ENCODE data around the gene SRGAP3. TPM values are rescaled to one million over a fixed set of nuclear protein-coding genes. Genes with fewer than 3 reads are reported as not detected.
A peak's percentile ranks its signal among the peaks of the same experiment; 100 is the strongest.

SRGAP3 gene
- total RNA-seq, 1 donor from 2014 or later = 21.4 TPM

DNA sequence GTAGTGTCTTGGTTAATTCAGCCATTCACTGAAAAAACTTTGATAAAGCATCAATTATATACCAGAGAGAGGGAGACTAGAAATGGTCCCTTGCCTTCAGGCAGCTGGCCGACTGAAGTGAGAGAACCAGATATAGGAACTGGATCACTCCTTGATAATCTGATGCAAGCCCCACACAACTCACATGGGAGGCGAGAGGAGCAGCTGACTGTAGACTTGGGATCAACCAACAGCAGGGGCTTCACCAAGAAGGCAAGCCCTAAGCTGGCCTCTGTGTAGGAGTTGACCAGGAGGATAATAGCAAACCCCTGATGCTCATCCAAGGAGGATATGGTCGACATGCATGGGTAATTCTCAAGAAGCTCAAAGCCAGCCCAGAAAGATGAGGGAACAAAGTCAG is 133.1 kb downstream of the SRGAP3 start:
- Mint-ChIP-seq H3K27me3 (peaks cover 2% of the 10 kb centered on the region), H3K36me3 (ENCODE audit: insufficient read depth) (peaks cover 6% of the 10 kb centered on the region), H3K4me3 (ENCODE audit: low read depth) (no peak overlapping the region), H3K27ac (no peak overlapping the region), H3K4me1 (ENCODE audit: low read depth) (peaks cover 10% of the 10 kb centered on the region), H3K9me3 (ENCODE audit: low read depth) (no peaks in the 10 kb centered on the region)
- DNase-seq (ENCODE audit: low spot score, unreplicated experiment) = no peak
- TF ChIP-seq, protein P1, sequence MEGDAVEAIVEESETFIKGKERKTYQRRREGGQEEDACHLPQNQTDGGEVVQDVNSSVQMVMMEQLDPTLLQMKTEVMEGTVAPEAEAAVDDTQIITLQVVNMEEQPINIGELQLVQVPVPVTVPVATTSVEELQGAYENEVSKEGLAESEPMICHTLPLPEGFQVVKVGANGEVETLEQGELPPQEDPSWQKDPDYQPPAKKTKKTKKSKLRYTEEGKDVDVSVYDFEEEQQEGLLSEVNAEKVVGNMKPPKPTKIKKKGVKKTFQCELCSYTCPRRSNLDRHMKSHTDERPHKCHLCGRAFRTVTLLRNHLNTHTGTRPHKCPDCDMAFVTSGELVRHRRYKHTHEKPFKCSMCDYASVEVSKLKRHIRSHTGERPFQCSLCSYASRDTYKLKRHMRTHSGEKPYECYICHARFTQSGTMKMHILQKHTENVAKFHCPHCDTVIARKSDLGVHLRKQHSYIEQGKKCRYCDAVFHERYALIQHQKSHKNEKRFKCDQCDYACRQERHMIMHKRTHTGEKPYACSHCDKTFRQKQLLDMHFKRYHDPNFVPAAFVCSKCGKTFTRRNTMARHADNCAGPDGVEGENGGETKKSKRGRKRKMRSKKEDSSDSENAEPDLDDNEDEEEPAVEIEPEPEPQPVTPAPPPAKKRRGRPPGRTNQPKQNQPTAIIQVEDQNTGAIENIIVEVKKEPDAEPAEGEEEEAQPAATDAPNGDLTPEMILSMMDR (IDR thresholded peaks at IDR 0.05; ENCODE audit: unreplicated experiment) = no peak

- Mint-ChIP-seq H3K9me3 (ENCODE audit: low read depth) (no peaks in the 10 kb centered on the region), H3K4me1 (ENCODE audit: low read depth) (peaks cover 10% of the 10 kb centered on the region)
- TF ChIP-seq, protein P1 (IDR thresholded peaks at IDR 0.05; ENCODE audit: unreplicated experiment) = no peak
Observed at GRCh38 chr3:9115336-9115735, 134.1 kb downstream of the SRGAP3 start.

GRCh38 chr3:9113040-9113439 is 136.4 kb downstream of the SRGAP3 start:
- Mint-ChIP-seq H3K27ac (no peak overlapping the region), H3K36me3 (ENCODE audit: insufficient read depth) (peaks cover 8% of the 10 kb centered on the region), H3K27me3 (peaks cover 24% of the 10 kb centered on the region), H3K4me3 (ENCODE audit: low read depth) (no peak overlapping the region), H3K4me1 (ENCODE audit: low read depth) (no peaks in the 10 kb centered on the region), H3K9me3 (ENCODE audit: low read depth) (no peaks in the 10 kb centered on the region)
- TF ChIP-seq, protein P1 (IDR thresholded peaks at IDR 0.05; ENCODE audit: unreplicated experiment) = no peak
- no peak for DNase-seq (ENCODE audit: low spot score, unreplicated experiment)

More at GRCh38 chr3:9115336-9115735, 134.1 kb downstream of the SRGAP3 start:
- H3K4me3 Mint-ChIP-seq (ENCODE audit: low read depth) = no peak overlapping the region
- peaks cover 6% of the 10 kb centered on the region for H3K27me3 Mint-ChIP-seq
- peaks cover 8% of the 10 kb centered on the region for H3K36me3 Mint-ChIP-seq (ENCODE audit: insufficient read depth)
- H3K27ac Mint-ChIP-seq = no peak overlapping the region
- no peak for DNase-seq (ENCODE audit: low spot score, unreplicated experiment)

- peaks cover 27% of the 10 kb centered on the region for H3K27me3 Mint-ChIP-seq
- H3K36me3 Mint-ChIP-seq (ENCODE audit: insufficient read depth) = peaks cover 8% of the 10 kb centered on the region
- H3K27ac Mint-ChIP-seq = no peak overlapping the region
- H3K4me1 Mint-ChIP-seq (ENCODE audit: low read depth) = no peaks in the 10 kb centered on the region
- no peaks in the 10 kb centered on the region for H3K9me3 Mint-ChIP-seq (ENCODE audit: low read depth)
- H3K4me3 Mint-ChIP-seq (ENCODE audit: low read depth) = no peak overlapping the region
- no peak for DNase-seq (ENCODE audit: low spot score, unreplicated experiment)
- TF ChIP-seq, protein P1 (IDR thresholded peaks at IDR 0.05; ENCODE audit: unreplicated experiment) = no peak
Observed at GRCh38 chr3:9111866-9112265, 137.6 kb downstream of the SRGAP3 start.

- no peak overlapping the region for H3K4me3 Mint-ChIP-seq (ENCODE audit: low read depth)
- no peak for DNase-seq (ENCODE audit: low spot score, unreplicated experiment)
- peaks cover 8% of the 10 kb centered on the region for H3K36me3 Mint-ChIP-seq (ENCODE audit: insufficient read depth)
- H3K27ac Mint-ChIP-seq = peak overlapping the region; percentile 71
- H3K9me3 Mint-ChIP-seq (ENCODE audit: low read depth) = no peaks in the 10 kb centered on the region
- no peaks in the 10 kb centered on the region for H3K4me1 Mint-ChIP-seq (ENCODE audit: low read depth)
- peaks cover 27% of the 10 kb centered on the region for H3K27me3 Mint-ChIP-seq
- TF ChIP-seq, protein P1 (IDR thresholded peaks at IDR 0.05; ENCODE audit: unreplicated experiment) = no peak
Observed at GRCh38 chr3:9111417-9111816, 138.0 kb downstream of the SRGAP3 start.
